Transverse colon (tissue), 4 donors: ENCODE results near the gene RNF130.

Experiments used
- CTCF ChIP-seq, 5 experiments: fragments of 200-600 bp in 3 of 5; fragments of 450-650 bp in 2 of 5; sonication (generic) in 3 of 5; IDR thresholded peaks; 1 replicate in 2 of 5; 2 replicates in 3 of 5; pipeline ENCODE4 v1.5.1; 2016 to 2017; ENCODE audit warnings: antibody characterized with exemption in 5 of 5, inconsistent platforms in 3 of 5, mild to moderate bottlenecking in 2 of 5, moderate library complexity in 1 of 5
- EP300 ChIP-seq: sonication (generic); formaldehyde crosslinking; IDR thresholded peaks from one replicate; pipeline ENCODE4 v1.6.1; 2017; ENCODE audit warnings: antibody characterized with exemption, low read depth
- POLR2A ChIP-seq: fragments of 450-650 bp; IDR thresholded peaks from one replicate; pipeline ENCODE4 v1.6.1; 2016; ENCODE audit warnings: antibody characterized with exemption, mild to moderate bottlenecking, moderate library complexity
- POLR2AphosphoS5 ChIP-seq, 3 donors: sonication (generic); formaldehyde crosslinking; IDR thresholded peaks; one replicate each; pipeline ENCODE4 v1.6.1; 2016; ENCODE audit warnings: antibody characterized with exemption in 3 of 3

GRCh38 chr5:180100621-180101450, 29.3 kb upstream of the RNF130 start:
- no peak for TF ChIP-seq CTCF (IDR thresholded peaks at IDR 0.05)
- TF ChIP-seq EP300: no peak
- no peak for TF ChIP-seq POLR2A
- TF ChIP-seq POLR2AphosphoS5 (IDR thresholded peaks at IDR 0.05): no peak
